ENCODE measurements around the gene PAX5.

The PAX5 gene

DNA sequence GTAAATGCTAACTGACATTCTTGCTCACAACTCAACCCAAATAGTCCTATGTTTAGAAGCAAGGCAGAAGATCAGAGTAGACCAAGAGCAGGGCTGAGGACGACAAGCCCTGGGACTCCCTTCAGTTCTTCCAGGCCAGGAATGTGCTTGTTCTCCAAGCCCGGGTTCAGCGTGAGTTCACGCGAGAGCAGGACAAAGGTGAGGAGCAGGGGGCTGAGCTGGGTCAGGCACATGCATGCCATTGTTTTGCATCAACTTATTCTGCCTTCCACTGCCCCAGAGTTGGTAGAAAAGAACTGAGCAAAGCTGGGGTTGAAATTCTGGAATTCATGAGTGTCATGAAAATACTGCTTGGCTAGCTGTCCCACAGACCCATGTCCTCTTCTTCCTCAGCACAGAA, 206.5 kb downstream of the PAX5 start:
- H3K4me3 ChIP-seq (ENCODE audit: low read depth, low read length) = no peak overlapping the region
- H3K9me3 ChIP-seq (ENCODE audit: control insufficient read depth, insufficient read depth, low read depth, low read length) = no peaks in the 10 kb centered on the region
- H3K27ac ChIP-seq (ENCODE audit: extremely low read depth, low read depth, low read length) = no peak overlapping the region
- TF ChIP-seq ZFP37 (tag by site-specific recombination; IDR thresholded peaks at IDR 0.05) (no peak), ZBTB20 (tag by site-specific recombination; IDR thresholded peaks at IDR 0.05) (no peak), ZNF366 (tag by site-specific recombination; conservative IDR thresholded peaks at IDR 0.05) (no peak), ZBTB10 (tag by site-specific recombination; IDR thresholded peaks at IDR 0.05) (no peak), ZFP3 (tag by site-specific recombination; IDR thresholded peaks at IDR 0.05; ENCODE audit: low read depth) (no peak), ZNF530 (tag by site-specific recombination; IDR thresholded peaks at IDR 0.05; ENCODE audit: low read depth) (no peak), ZNF747 (tag by site-specific recombination; IDR thresholded peaks at IDR 0.05) (no peak), ZNF610 (tag by site-specific recombination; IDR thresholded peaks at IDR 0.05; ENCODE audit: borderline replicate concordance) (no peak), ZNF2 (tag by site-specific recombination; IDR thresholded peaks at IDR 0.05) (no peak), ZFP41 (tag by site-specific recombination; IDR thresholded peaks at IDR 0.05; ENCODE audit: borderline replicate concordance) (no peak), ZNF654 (tag by site-specific recombination; IDR thresholded peaks at IDR 0.05; ENCODE audit: low read depth) (no peak), KLF1 (tag by site-specific recombination; IDR thresholded peaks at IDR 0.05) (no peak), PRDM10 (tag by site-specific recombination; IDR thresholded peaks at IDR 0.05) (no peak), WT1 (tag by site-specific recombination; IDR thresholded peaks at IDR 0.05) (no peak)
- TF ChIP-seq, protein P1, sequence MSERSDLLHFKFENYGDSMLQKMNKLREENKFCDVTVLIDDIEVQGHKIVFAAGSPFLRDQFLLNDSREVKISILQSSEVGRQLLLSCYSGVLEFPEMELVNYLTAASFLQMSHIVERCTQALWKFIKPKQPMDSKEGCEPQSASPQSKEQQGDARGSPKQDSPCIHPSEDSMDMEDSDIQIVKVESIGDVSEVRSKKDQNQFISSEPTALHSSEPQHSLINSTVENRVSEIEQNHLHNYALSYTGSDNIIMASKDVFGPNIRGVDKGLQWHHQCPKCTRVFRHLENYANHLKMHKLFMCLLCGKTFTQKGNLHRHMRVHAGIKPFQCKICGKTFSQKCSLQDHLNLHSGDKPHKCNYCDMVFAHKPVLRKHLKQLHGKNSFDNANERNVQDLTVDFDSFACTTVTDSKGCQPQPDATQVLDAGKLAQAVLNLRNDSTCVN (tag by site-specific recombination; optimal IDR thresholded peaks at IDR 0.05) = no peak
- TF ChIP-seq, protein P2, sequence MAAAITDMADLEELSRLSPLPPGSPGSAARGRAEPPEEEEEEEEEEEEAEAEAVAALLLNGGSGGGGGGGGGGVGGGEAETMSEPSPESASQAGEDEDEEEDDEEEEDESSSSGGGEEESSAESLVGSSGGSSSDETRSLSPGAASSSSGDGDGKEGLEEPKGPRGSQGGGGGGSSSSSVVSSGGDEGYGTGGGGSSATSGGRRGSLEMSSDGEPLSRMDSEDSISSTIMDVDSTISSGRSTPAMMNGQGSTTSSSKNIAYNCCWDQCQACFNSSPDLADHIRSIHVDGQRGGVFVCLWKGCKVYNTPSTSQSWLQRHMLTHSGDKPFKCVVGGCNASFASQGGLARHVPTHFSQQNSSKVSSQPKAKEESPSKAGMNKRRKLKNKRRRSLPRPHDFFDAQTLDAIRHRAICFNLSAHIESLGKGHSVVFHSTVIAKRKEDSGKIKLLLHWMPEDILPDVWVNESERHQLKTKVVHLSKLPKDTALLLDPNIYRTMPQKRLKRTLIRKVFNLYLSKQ (tag by site-specific recombination; IDR thresholded peaks at IDR 0.05; ENCODE audit: borderline replicate concordance) = no peak
- TF ChIP-seq, protein P3, sequence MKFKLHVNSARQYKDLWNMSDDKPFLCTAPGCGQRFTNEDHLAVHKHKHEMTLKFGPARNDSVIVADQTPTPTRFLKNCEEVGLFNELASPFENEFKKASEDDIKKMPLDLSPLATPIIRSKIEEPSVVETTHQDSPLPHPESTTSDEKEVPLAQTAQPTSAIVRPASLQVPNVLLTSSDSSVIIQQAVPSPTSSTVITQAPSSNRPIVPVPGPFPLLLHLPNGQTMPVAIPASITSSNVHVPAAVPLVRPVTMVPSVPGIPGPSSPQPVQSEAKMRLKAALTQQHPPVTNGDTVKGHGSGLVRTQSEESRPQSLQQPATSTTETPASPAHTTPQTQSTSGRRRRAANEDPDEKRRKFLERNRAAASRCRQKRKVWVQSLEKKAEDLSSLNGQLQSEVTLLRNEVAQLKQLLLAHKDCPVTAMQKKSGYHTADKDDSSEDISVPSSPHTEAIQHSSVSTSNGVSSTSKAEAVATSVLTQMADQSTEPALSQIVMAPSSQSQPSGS (tag by site-specific recombination; IDR thresholded peaks at IDR 0.05; ENCODE audit: low read depth) = no peak
- ChIA-PET CTCF (interaction anchor here (0.5 kb wide), 1 partner anchor 34 kb away, joined by 3 read pairs; no protein-coding TSS in a partner anchor), POLR2A (no interaction called here)
- H3K4me1 ChIP-seq (ENCODE audit: control insufficient read depth, insufficient read depth, low read length) = no peaks in the 10 kb centered on the region
- no peaks in the 10 kb centered on the region for H3K36me3 ChIP-seq (ENCODE audit: control insufficient read depth in 2 of 2, insufficient read depth in 1 of 2, low read length in 2 of 2)

Data from HEK293 (cell line).